ENCODE data around the gene TMEM240. TPM values are rescaled to one million over a fixed set of nuclear protein-coding genes. Genes with fewer than 3 reads are reported as not detected.

TMEM240 gene
- total and polyA plus RNA-seq, 2 experiments from 2014 or later, result 0.76 to 1.1 TPM

DNA sequence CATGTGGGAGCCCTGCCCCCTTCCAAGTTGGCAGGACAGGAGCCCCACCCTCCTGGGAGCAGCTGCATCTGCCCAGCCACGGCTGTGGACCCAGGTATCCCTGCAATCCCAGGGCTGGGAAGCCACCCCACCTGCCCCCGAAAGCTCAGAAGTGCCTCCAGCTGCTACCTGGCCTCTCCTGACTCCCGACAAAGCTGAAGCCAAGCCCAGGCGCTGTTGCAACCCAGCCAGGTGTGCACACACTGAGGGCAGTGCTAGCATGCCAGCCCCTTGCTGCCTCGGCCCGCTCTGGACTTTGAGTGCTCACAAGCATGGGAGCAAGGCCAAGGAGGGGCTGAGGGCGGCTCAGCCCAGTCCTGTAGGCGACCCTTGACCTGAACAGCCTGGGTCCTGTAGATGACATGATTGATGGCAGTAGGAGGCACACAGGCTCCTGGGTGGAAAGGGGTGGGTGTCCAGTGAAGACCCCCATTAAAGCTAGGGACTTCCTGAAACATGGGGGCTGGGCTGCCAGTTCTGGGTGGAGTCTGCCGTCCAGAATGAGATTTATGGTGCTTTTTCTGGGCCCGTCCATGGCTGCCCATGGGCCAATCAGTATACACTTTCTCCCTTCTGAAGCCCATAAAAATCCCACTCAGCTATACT is 37.1 kb upstream of the TMEM240 start:
- Histone ChIP-seq H3K9me3 (ENCODE audit: low read depth) (no peaks in the 10 kb centered on the region), H3K79me2 (ENCODE audit: insufficient read depth) (peaks cover 20% of the 10 kb centered on the region), H4K20me1 (ENCODE audit: insufficient read depth) (no peaks in the 10 kb centered on the region), H3K4me2 (ENCODE audit: unreplicated experiment) (no peak overlapping the region), H3K9me2 (ENCODE audit: insufficient read depth) (no peaks in the 10 kb centered on the region), H3K36me3 (ENCODE audit: low read depth) (peaks cover 5% of the 10 kb centered on the region; the same call in 1 of the 2 replicates), H3K27ac (no peak overlapping the region), H2AFZ (no peak overlapping the region), H3K4me1 (ENCODE audit: insufficient read depth) (peaks cover 18% of the 10 kb centered on the region), H3K27me3 (replicated peaks; ENCODE audit: insufficient read depth) (peaks cover 16% of the 10 kb centered on the region), H3K9ac (no peak overlapping the region), H3F3A (ENCODE audit: insufficient read depth) (peaks cover 19% of the 10 kb centered on the region; the same call in 1 of the 2 replicates), H3K4me3 (no peak overlapping the region)
- no peak for DNase-seq
- TF ChIP-seq EZH2phosphoT487 (IDR thresholded peaks at IDR 0.05; ENCODE audit: insufficient read depth, low read depth), result no peak
- no peak for TF ChIP-seq EZH2 (IDR thresholded peaks at IDR 0.05; ENCODE audit: insufficient read depth, poor library complexity, severe bottlenecking)
- 24 to 25% methylated on average over 10 of the region's 10 CpGs for WGBS, 2 experiments (ENCODE audit: low coverage in 1 of 2, low lambda C conversion rate in 2 of 2, missing lambda C conversion rate in 2 of 2)
- in situ Hi-C loops (cut with MboI), result no loop called here

DNA sequence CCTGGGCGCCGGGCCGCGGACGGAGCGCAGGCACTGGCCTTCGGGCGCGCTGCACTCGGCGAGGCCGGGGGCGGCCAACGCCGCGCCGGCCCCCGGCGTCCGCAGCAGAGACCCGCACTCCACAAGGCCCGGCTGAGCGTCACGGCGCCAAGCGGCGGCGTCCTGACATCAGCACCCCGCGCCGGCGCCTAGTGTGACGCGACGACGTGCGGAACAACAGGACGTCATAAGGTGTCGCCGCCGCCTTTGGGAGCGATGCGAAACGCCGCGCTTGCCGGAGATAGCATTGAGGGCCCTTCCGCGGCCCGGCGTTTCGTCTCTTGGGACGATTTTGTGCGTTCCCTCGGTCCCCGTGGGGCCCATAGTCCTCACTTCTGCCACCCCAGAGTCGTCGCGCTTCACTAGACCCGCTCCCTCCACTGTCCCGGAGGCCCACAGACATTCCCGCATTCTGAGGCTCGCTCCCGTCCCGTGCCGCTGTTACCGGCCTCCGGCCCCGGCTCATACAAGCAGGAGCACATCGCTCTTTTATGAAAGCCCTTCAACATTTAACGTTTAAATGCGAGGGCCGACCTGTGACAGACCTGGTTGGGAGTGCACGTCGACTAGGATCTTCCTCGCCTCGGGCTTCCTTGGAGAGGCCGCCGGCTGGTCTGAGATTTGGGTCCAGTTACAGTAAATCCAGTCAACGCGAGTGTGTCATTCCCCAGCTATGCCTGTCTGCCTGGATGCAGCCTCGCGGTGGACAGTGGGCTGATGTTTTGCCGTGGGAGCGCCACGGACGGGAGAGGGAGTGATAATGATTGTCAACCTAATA is 34.5 kb upstream of the TMEM240 start, which contains the start of gene SSU72:
Gene SSU72 (minus strand): TSS at position 143 of the 817 bp plus-strand sequence. CDS start 306 bp downstream, outside the sequence.
- H3F3A ChIP-seq (ENCODE audit: insufficient read depth), result peaks cover 19% of the 10 kb centered on the region; the same call in 1 of the 2 replicates
- no peaks in the 10 kb centered on the region for H3K9me2 ChIP-seq (ENCODE audit: insufficient read depth)
- peak within 1 kb of the TSS; percentile 100 for H3K27ac ChIP-seq
- peak within 1 kb of the TSS; percentile 96 for H2AFZ ChIP-seq
- H4K20me1 ChIP-seq (ENCODE audit: insufficient read depth), result peaks cover 7% of the 10 kb centered on the region; the same call in 1 of the 2 replicates
- in situ Hi-C loops (cut with MboI), result no loop called here
- H3K4me1 ChIP-seq (ENCODE audit: insufficient read depth), result peaks cover 24% of the 10 kb centered on the region
- H3K36me3 ChIP-seq (ENCODE audit: low read depth), result peaks cover 8% of the 10 kb centered on the region; the same call in 1 of the 2 replicates
- peak within 1 kb of the TSS; percentile 99 for H3K4me2 ChIP-seq (ENCODE audit: unreplicated experiment)
- TF ChIP-seq EZH2 (IDR thresholded peaks at IDR 0.05; ENCODE audit: insufficient read depth, poor library complexity, severe bottlenecking), result no peak
- TF ChIP-seq EZH2phosphoT487 (IDR thresholded peaks at IDR 0.05; ENCODE audit: insufficient read depth, low read depth), result no peak
- peak; percentile 97 for DNase-seq
- H3K9ac ChIP-seq, result peak within 1 kb of the TSS; percentile 100
- H3K79me2 ChIP-seq (ENCODE audit: insufficient read depth), result peaks cover 45% of the 10 kb centered on the region
- H3K4me3 ChIP-seq, result peak within 1 kb of the TSS; percentile 97
- H3K27me3 ChIP-seq (replicated peaks; ENCODE audit: insufficient read depth), result no peaks in the 10 kb centered on the region
- no peaks in the 10 kb centered on the region for H3K9me3 ChIP-seq (ENCODE audit: low read depth)
- 0 to 1% methylated on average over 69 to 75 of the region's 87 CpGs for WGBS, 2 experiments (ENCODE audit: low coverage in 1 of 2, low lambda C conversion rate in 2 of 2, missing lambda C conversion rate in 2 of 2)

GRCh38 chr1:1573843-1574720 is 33.7 kb upstream of the TMEM240 start:
- Histone ChIP-seq H3F3A (ENCODE audit: insufficient read depth) (peaks cover 19% of the 10 kb centered on the region; the same call in 1 of the 2 replicates), H3K27ac (peak overlapping the region; percentile 100), H3K9me2 (ENCODE audit: insufficient read depth) (no peaks in the 10 kb centered on the region), H3K9ac (peak overlapping the region; percentile 100), H4K20me1 (ENCODE audit: insufficient read depth) (peaks cover 9% of the 10 kb centered on the region), H3K4me1 (ENCODE audit: insufficient read depth) (peaks cover 30% of the 10 kb centered on the region), H2AFZ (peak overlapping the region; percentile 40; the same call in 1 of the 2 replicates), H3K27me3 (replicated peaks; ENCODE audit: insufficient read depth) (no peaks in the 10 kb centered on the region), H3K36me3 (ENCODE audit: low read depth) (peaks cover 8% of the 10 kb centered on the region; the same call in 1 of the 2 replicates), H3K9me3 (ENCODE audit: low read depth) (no peaks in the 10 kb centered on the region), H3K4me2 (ENCODE audit: unreplicated experiment) (peak overlapping the region; percentile 99), H3K79me2 (ENCODE audit: insufficient read depth) (peaks cover 54% of the 10 kb centered on the region), H3K4me3 (peak overlapping the region; percentile 97)
- peak; percentile 90 for DNase-seq
- WGBS, 2 experiments (ENCODE audit: low coverage in 1 of 2, low lambda C conversion rate in 2 of 2, missing lambda C conversion rate in 2 of 2), result 0 to 1% methylated on average over 63 to 77 of the region's 96 CpGs
- in situ Hi-C loops (cut with MboI), result no loop called here
- TF ChIP-seq EZH2phosphoT487 (IDR thresholded peaks at IDR 0.05; ENCODE audit: insufficient read depth, low read depth) (no peak), EZH2 (IDR thresholded peaks at IDR 0.05; ENCODE audit: insufficient read depth, poor library complexity, severe bottlenecking) (no peak)

Measured in GM23248 (cell line).